IMR-90 (cell line): ENCODE measurements around the gene DDA1.

ENCODE experiments used
- CTCF ChIP-seq: conservative IDR thresholded peaks from 2 replicates; pipeline ENCODE4 v1.5.1; 2012; ENCODE audit warnings: mild to moderate bottlenecking, low read depth, low read length, improper control_type of control experiment
- FOS ChIP-seq: fragments of 150-350 bp; IDR thresholded peaks from 2 replicates; pipeline ENCODE4 v1.6.1; 2016; ENCODE audit warnings: low read depth, low read length
- MAFK ChIP-seq: IDR thresholded peaks from 2 replicates; pipeline ENCODE4 v1.6.1; 2012; ENCODE audit warnings: low read depth, low read length, improper control_type of control experiment
- MAZ ChIP-seq: IDR thresholded peaks from 2 replicates; pipeline ENCODE4 v1.6.1; 2012; ENCODE audit warnings: low read depth, mild to moderate bottlenecking, low read length, improper control_type of control experiment, moderate library complexity, borderline replicate concordance
- MXI1 ChIP-seq: IDR thresholded peaks from 2 replicates; pipeline ENCODE4 v1.6.1; 2012; ENCODE audit warnings: low read depth, mild to moderate bottlenecking, low read length, moderate library complexity, borderline replicate concordance
- POLR2A ChIP-seq: IDR thresholded peaks from 2 replicates; pipeline ENCODE4 v1.6.1; 2012; ENCODE audit warnings: mild to moderate bottlenecking, low read depth, low read length
- RAD21 ChIP-seq: IDR thresholded peaks from 2 replicates; pipeline ENCODE4 v1.6.1; 2012; ENCODE audit warnings: low read length, improper control_type of control experiment
- RCOR1 ChIP-seq: IDR thresholded peaks from 2 replicates; pipeline ENCODE4 v1.6.1; 2012; ENCODE audit warnings: mild to moderate bottlenecking, low read length, improper control_type of control experiment; ENCODE audit not compliant: insufficient replicate concordance
- RFX5 ChIP-seq: IDR thresholded peaks from 2 replicates; pipeline ENCODE4 v1.8.0; 2012; ENCODE audit warnings: low read depth, mild to moderate bottlenecking, low read length, moderate library complexity
- SMC3 ChIP-seq: fragments of 150-350 bp; IDR thresholded peaks from 2 replicates; pipeline ENCODE4 v1.6.1; 2016; ENCODE audit warnings: low read depth, mild to moderate bottlenecking, antibody characterized with exemption, low read length, moderate library complexity
- USF2 ChIP-seq: fragments of 150-350 bp; IDR thresholded peaks from 2 replicates; pipeline ENCODE4 v1.6.1; 2017; ENCODE audit warnings: mild to moderate bottlenecking, antibody characterized with exemption, low read length, low read depth
- TF ChIP-seq, protein P1 (sequence below): fragments of 150-350 bp; IDR thresholded peaks from 2 replicates; pipeline ENCODE4 v1.6.1; 2016; ENCODE audit warnings: low read depth, mild to moderate bottlenecking, low read length, moderate library complexity, borderline replicate concordance

DNA sequence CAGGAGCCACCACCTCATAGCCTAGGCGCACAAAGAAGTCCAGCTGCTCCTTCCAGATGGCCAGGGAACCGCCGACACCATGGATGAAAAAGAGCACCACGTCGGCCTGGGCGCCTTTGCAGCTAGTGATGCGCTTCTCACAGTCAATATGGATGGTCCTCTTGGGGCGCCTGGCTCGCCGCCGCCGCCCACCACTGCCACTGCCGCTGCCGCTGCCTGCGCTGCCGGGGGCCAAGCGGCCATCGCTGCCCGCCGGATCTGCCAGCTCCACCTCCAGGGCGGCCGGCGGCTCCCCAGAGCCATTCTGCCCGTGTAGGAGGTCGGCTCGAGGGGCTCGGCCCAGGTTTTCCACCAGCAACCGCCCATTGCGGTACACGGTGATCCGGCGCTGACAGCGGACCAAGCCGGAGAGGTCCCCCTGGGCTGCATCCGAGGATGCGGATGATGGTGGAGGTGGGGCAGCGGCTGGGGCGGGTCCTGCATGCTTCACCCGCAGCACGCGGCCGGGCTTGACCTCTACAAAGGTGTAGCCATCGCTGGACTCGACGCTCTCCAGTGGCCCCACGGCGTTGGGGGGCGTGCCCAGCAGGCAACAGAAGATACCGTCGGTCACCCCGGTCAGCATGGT, 8.3 kb upstream of the DDA1 start:
- TF ChIP-seq MAZ (no peak), MAFK (no peak), CTCF (no peak), FOS (no peak), POLR2A (no peak), RAD21 (no peak), MXI1 (no peak), SMC3 (no peak), RCOR1 (no peak), USF2 (no peak), RFX5 (no peak)
- TF ChIP-seq, protein P1, sequence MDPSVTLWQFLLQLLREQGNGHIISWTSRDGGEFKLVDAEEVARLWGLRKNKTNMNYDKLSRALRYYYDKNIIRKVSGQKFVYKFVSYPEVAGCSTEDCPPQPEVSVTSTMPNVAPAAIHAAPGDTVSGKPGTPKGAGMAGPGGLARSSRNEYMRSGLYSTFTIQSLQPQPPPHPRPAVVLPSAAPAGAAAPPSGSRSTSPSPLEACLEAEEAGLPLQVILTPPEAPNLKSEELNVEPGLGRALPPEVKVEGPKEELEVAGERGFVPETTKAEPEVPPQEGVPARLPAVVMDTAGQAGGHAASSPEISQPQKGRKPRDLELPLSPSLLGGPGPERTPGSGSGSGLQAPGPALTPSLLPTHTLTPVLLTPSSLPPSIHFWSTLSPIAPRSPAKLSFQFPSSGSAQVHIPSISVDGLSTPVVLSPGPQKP: no peak
